ENCODE results near the gene SEPTIN3.

SEPTIN3 gene

GRCh38 chr22:42010778-42011177 is 41.5 kb downstream of the SEPTIN3 start:
- no peak overlapping the region for H3K27ac Mint-ChIP-seq
- peaks cover 12% of the 10 kb centered on the region for H3K9me3 Mint-ChIP-seq
- no peak overlapping the region for H3K4me3 Mint-ChIP-seq
- H3K36me3 Mint-ChIP-seq (ENCODE audit: low read depth) = peaks cover 8% of the 10 kb centered on the region
- H3K4me1 Mint-ChIP-seq (ENCODE audit: low read depth) = no peaks in the 10 kb centered on the region
- peaks cover 17% of the 10 kb centered on the region for H3K27me3 Mint-ChIP-seq

- Mint-ChIP-seq H3K4me1 (ENCODE audit: low read depth) (no peaks in the 10 kb centered on the region), H3K27me3 (peaks cover 27% of the 10 kb centered on the region), H3K36me3 (ENCODE audit: low read depth) (peaks cover 8% of the 10 kb centered on the region), H3K4me3 (no peak overlapping the region), H3K9me3 (peaks cover 11% of the 10 kb centered on the region), H3K27ac (no peak overlapping the region)
These were observed 44.1 kb downstream of the SEPTIN3 start for GRCh38 chr22:42013385-42013784.

DNA sequence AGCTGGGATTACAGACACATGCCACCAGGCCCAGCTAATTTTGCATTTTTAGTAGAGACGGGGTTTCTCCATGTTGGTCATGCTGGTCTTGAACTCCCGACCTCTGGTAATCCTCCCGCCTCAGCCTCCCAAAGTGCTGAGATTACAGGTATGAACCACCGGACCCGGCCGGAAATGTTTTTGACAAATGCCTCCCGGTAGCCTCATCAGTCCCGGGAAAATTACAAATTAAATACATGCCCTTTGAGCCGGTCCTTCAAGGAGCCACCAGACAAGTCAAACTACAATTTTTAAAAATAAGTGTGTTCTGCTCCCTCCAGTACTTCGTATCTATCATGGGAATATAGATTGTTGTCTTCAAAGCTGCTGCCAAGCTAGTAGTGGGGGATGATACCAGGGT is 46.9 kb downstream of the SEPTIN3 start:
- H3K4me1 Mint-ChIP-seq (ENCODE audit: low read depth) = no peaks in the 10 kb centered on the region
- H3K36me3 Mint-ChIP-seq (ENCODE audit: low read depth) = no peaks in the 10 kb centered on the region
- H3K27ac Mint-ChIP-seq = no peak overlapping the region
- peaks cover 25% of the 10 kb centered on the region for H3K27me3 Mint-ChIP-seq
- H3K9me3 Mint-ChIP-seq = no peaks in the 10 kb centered on the region
- no peak overlapping the region for H3K4me3 Mint-ChIP-seq

GRCh38 chr22:42018224-42018623 is 49.0 kb downstream of the SEPTIN3 start:
- Mint-ChIP-seq H3K4me1 (ENCODE audit: low read depth) (peaks cover 13% of the 10 kb centered on the region), H3K9me3 (no peaks in the 10 kb centered on the region), H3K4me3 (no peak overlapping the region), H3K27ac (no peak overlapping the region), H3K36me3 (ENCODE audit: low read depth) (no peaks in the 10 kb centered on the region), H3K27me3 (peaks cover 25% of the 10 kb centered on the region)

Measured in stimulated activated naive CD8-positive, alpha-beta T cell treated with anti-CD3 and anti-CD28 coated beads, Interleukin-15, Interleukin-2, amounts not matched to agents 100 ng/mL and 50 ng/mL, for 24 hours (primary cell).